Measurements from ENCODE around the gene DNAH1. TPM values are rescaled to one million over a fixed set of nuclear protein-coding genes. Genes with fewer than 3 reads are reported as not detected.

The DNAH1 gene
- total RNA-seq, 1 donor from 2014 or later = 8.9 TPM

GRCh38 chr3:52357151-52358080 lies 41.3 kb downstream of the DNAH1 start:
- no peak overlapping the region for H3K4me3 Mint-ChIP-seq (ENCODE audit: unreplicated experiment)

GRCh38 chr3:52358362-52358940 lies 42.3 kb downstream of the DNAH1 start:
- H3K9me3 Mint-ChIP-seq (ENCODE audit: unreplicated experiment) = no peaks in the 10 kb centered on the region
- peaks cover 4% of the 10 kb centered on the region for H3K36me3 Mint-ChIP-seq (ENCODE audit: unreplicated experiment)
- peaks cover 2% of the 10 kb centered on the region for H3K27me3 Mint-ChIP-seq (ENCODE audit: unreplicated experiment)
- no peak overlapping the region for H3K27ac Mint-ChIP-seq (ENCODE audit: unreplicated experiment)
- no peak for DNase-seq
- TF ChIP-seq CTCF (IDR thresholded peaks at IDR 0.05; ENCODE audit: partially characterized antibody, unreplicated experiment) = no peak
- H3K4me3 Mint-ChIP-seq (ENCODE audit: unreplicated experiment) = no peak overlapping the region
- H3K4me1 Mint-ChIP-seq (ENCODE audit: low read depth, unreplicated experiment) = no peaks in the 10 kb centered on the region

More at GRCh38 chr3:52357151-52358080, 41.3 kb downstream of the DNAH1 start:
- no peaks in the 10 kb centered on the region for H3K4me1 Mint-ChIP-seq (ENCODE audit: low read depth, unreplicated experiment)
- H3K9me3 Mint-ChIP-seq (ENCODE audit: unreplicated experiment) = no peaks in the 10 kb centered on the region
- TF ChIP-seq CTCF (IDR thresholded peaks at IDR 0.05; ENCODE audit: partially characterized antibody, unreplicated experiment) = no peak
- no peak overlapping the region for H3K27ac Mint-ChIP-seq (ENCODE audit: unreplicated experiment)
- no peak for DNase-seq
- no peaks in the 10 kb centered on the region for H3K27me3 Mint-ChIP-seq (ENCODE audit: unreplicated experiment)
- peaks cover 4% of the 10 kb centered on the region for H3K36me3 Mint-ChIP-seq (ENCODE audit: unreplicated experiment)

- Mint-ChIP-seq H3K4me1 (ENCODE audit: low read depth, unreplicated experiment) (no peaks in the 10 kb centered on the region), H3K9me3 (ENCODE audit: unreplicated experiment) (no peaks in the 10 kb centered on the region), H3K36me3 (ENCODE audit: unreplicated experiment) (peaks cover 10% of the 10 kb centered on the region), H3K27ac (ENCODE audit: unreplicated experiment) (no peak overlapping the region), H3K27me3 (ENCODE audit: unreplicated experiment) (peaks cover 7% of the 10 kb centered on the region), H3K4me3 (ENCODE audit: unreplicated experiment) (no peak overlapping the region)
- no peak for TF ChIP-seq CTCF (IDR thresholded peaks at IDR 0.05; ENCODE audit: partially characterized antibody, unreplicated experiment)
- DNase-seq = no peak
These were observed 43.2 kb downstream of the DNAH1 start for GRCh38 chr3:52359116-52359855.

- H3K4me1 Mint-ChIP-seq (ENCODE audit: low read depth, unreplicated experiment) = no peaks in the 10 kb centered on the region
- no peak for TF ChIP-seq CTCF (IDR thresholded peaks at IDR 0.05; ENCODE audit: partially characterized antibody, unreplicated experiment)
- peaks cover 2% of the 10 kb centered on the region for H3K9me3 Mint-ChIP-seq (ENCODE audit: unreplicated experiment)
- peaks cover 7% of the 10 kb centered on the region for H3K27me3 Mint-ChIP-seq (ENCODE audit: unreplicated experiment)
- no peak overlapping the region for H3K4me3 Mint-ChIP-seq (ENCODE audit: unreplicated experiment)
- no peak for DNase-seq
- peaks cover 7% of the 10 kb centered on the region for H3K36me3 Mint-ChIP-seq (ENCODE audit: unreplicated experiment)
- H3K27ac Mint-ChIP-seq (ENCODE audit: unreplicated experiment) = no peak overlapping the region
These were observed 44.9 kb downstream of the DNAH1 start for GRCh38 chr3:52361011-52361410.

Data from glutamatergic neuron (in vitro differentiated cells).